ENCODE data around the gene SNX11.

The SNX11 gene

GRCh38 chr17:48131216-48131824 lies 23.8 kb downstream of the SNX11 start:
- DNase-seq, result peak in 22 of 51 donors; percentile 5 to 69 (median 35)

- DNase-seq, result no peak
Measured at GRCh38 chr17:48132385-48132784, 24.8 kb downstream of the SNX11 start.

GRCh38 chr17:48134912-48135480 lies 27.4 kb downstream of the SNX11 start:
- DNase-seq, result no peak

GRCh38 chr17:48137656-48138055 lies 30.1 kb downstream of the SNX11 start:
- DNase-seq, result no peak

GRCh38 chr17:48139944-48140343 lies 32.4 kb downstream of the SNX11 start:
- DNase-seq, result no peak

GRCh38 chr17:48143629-48144028 lies 36.1 kb downstream of the SNX11 start:
- no peak for DNase-seq

- DNase-seq, result no peak
Measured at GRCh38 chr17:48144231-48144630, 36.7 kb downstream of the SNX11 start.

- DNase-seq, result no peak
Measured at GRCh38 chr17:48144976-48145798, 37.6 kb downstream of the SNX11 start.

- no peak for DNase-seq
Measured at GRCh38 chr17:48148029-48148770, 40.6 kb downstream of the SNX11 start.

GRCh38 chr17:48148854-48149786 lies 41.6 kb downstream of the SNX11 start:
- DNase-seq, result no peak

GRCh38 chr17:48149787-48150463 lies 42.4 kb downstream of the SNX11 start:
- no peak for DNase-seq

GRCh38 chr17:48150597-48151001 lies 43.0 kb downstream of the SNX11 start:
- DNase-seq, result no peak

GRCh38 chr17:48151220-48151619 lies 43.7 kb downstream of the SNX11 start:
- no peak for DNase-seq

GRCh38 chr17:48152289-48152688 lies 44.7 kb downstream of the SNX11 start:
- no peak for DNase-seq

- DNase-seq, result no peak
Measured at GRCh38 chr17:48153691-48154358, 46.3 kb downstream of the SNX11 start.

GRCh38 chr17:48155889-48156611 lies 48.5 kb downstream of the SNX11 start:
- DNase-seq, result no peak

GRCh38 chr17:48159232-48159631 lies 51.7 kb downstream of the SNX11 start:
- no peak for DNase-seq

GRCh38 chr17:48160177-48161081 lies 52.9 kb downstream of the SNX11 start:
- DNase-seq, result no peak

All from hypothalamus (tissue), 51 donors.